K562 (cell line): ENCODE data around the gene CHD2. TPM values are rescaled to one million over a fixed set of nuclear protein-coding genes. Genes with fewer than 3 reads are reported as not detected.

ENCODE experiments used
- ATAC-seq: fragments of 200-7000 bp; cut with Tn5 transposase; 3 replicates; pipeline ENCODE4 v1.9.1; 2020; ENCODE audit warnings: moderate library complexity
- BruUV-seq: library from RNA; stranded (reverse); fragments of 400-500 nt; replicated peaks from 2 replicates; lab custom pipeline; 2021; lab: Mats Ljungman, UMichigan
- CTCF ChIA-PET: fragments of 300-600 bp; formaldehyde crosslinking; extraction: SDS; loops from one replicate; lab custom pipeline; 2021; ENCODE audit warnings: low intra/inter-chr PET ratio; lab: Yijun Ruan, JAX
- POLR2A ChIA-PET: fragments of 300-600, 350-650 bp; sonication (Branson Sonifier 250); formaldehyde crosslinking; extraction: SDS; loops from one replicate; lab custom pipeline; 2021; ENCODE audit warnings: antibody characterized with exemption, inconsistent platforms; lab: Yijun Ruan, JAX
- DNase-seq, 4 experiments: peaks; one replicate each; pipeline versions ENCODE4 v3.0.0 to v3.0.0-alpha.2; 2011 to 2018; ENCODE audit warnings: low spot score in 3 of 4, mixed read lengths in 3 of 4; ENCODE audit errors: extremely low read depth in 1 of 4
- FAIRE-seq: peaks from 2 replicates; lab custom pipeline; 2011; peaks lifted over from hg19 to GRCh38; lab: Jason Lieb, UNC
- H2AFZ ChIP-seq: 2 replicates; pipeline ENCODE4 v1.6.0; 2011; ENCODE audit warnings: low read depth, low read length, control low read depth, inconsistent platforms
- H3K27ac ChIP-seq: fragments of 200-600 bp; 3 replicates; pipeline ENCODE4 v1.8.0; 2011; ENCODE audit warnings: low read depth, mild to moderate bottlenecking, control low read depth, inconsistent platforms, low read length, moderate library complexity, mixed read lengths; ENCODE audit errors: extremely low read depth
- H3K27me3 ChIP-seq, 2 experiments: fragments of 300-600 bp in 1 of 2; 2 replicates in 1 of 2; 3 replicates in 1 of 2; pipeline versions ENCODE4 v1.6.0 to v1.8.0; 2011; ENCODE audit warnings: inconsistent platforms in 2 of 2, low read length in 2 of 2, mild to moderate bottlenecking in 1 of 2, mixed read lengths in 1 of 2, moderate library complexity in 1 of 2; ENCODE audit not compliant: control insufficient read depth in 2 of 2, insufficient read depth in 2 of 2
- H3K36me3 ChIP-seq: fragments of 300-600 bp; 3 replicates; pipeline ENCODE4 v1.8.0; 2011; ENCODE audit warnings: mild to moderate bottlenecking, low read length, inconsistent platforms; ENCODE audit not compliant: control insufficient read depth, insufficient read depth
- H3K4me1 ChIP-seq, 2 experiments: fragments of 200-600 bp in 1 of 2; replicated peaks in 1 of 2; 2 replicates in 1 of 2; 3 replicates in 1 of 2; pipeline versions ENCODE4 v1.5.1 to v1.8.0; 2011; ENCODE audit warnings: inconsistent platforms in 2 of 2, low read length in 2 of 2, mild to moderate bottlenecking in 1 of 2, mixed read lengths in 1 of 2, moderate library complexity in 1 of 2; ENCODE audit not compliant: control insufficient read depth in 2 of 2, insufficient read depth in 2 of 2
- H3K4me2 ChIP-seq: 2 replicates; pipeline ENCODE4 v1.6.1; 2011; ENCODE audit warnings: low read length, control low read depth, inconsistent platforms, mixed read lengths; ENCODE audit not compliant: insufficient read depth
- H3K4me3 ChIP-seq: fragments of 200-600 bp; sonication (generic), shearing (Covaris generic); 2 replicates; pipeline ENCODE4 v1.5.1; 2016; ENCODE audit warnings: control low read depth, inconsistent platforms
- H3K79me2 ChIP-seq: fragments of 200-600 bp; 3 replicates; pipeline ENCODE4 v1.8.0; 2011; ENCODE audit warnings: low read length, inconsistent platforms; ENCODE audit not compliant: control insufficient read depth, insufficient read depth
- H3K9ac ChIP-seq, 2 experiments: 2 replicates each; pipeline versions ENCODE4 v1.6.0 to v1.6.1; 2011; ENCODE audit warnings: low read depth in 2 of 2, low read length in 2 of 2, control low read depth in 1 of 2, inconsistent platforms in 1 of 2, mild to moderate bottlenecking in 1 of 2, mixed read lengths in 1 of 2; ENCODE audit not compliant: insufficient read depth in 1 of 2
- H3K9me1 ChIP-seq: one replicate; pipeline ENCODE4 v1.6.0; 2011; ENCODE audit warnings: inconsistent platforms, mild to moderate bottlenecking, low read length, moderate library complexity; ENCODE audit not compliant: control insufficient read depth, insufficient read depth
- H3K9me3 ChIP-seq: replicated peaks from 2 replicates; pipeline ENCODE4 v1.5.1; 2011; ENCODE audit warnings: low read depth, low read length, inconsistent platforms; ENCODE audit not compliant: control insufficient read depth, insufficient read depth
- H4K20me1 ChIP-seq: replicated peaks from 2 replicates; pipeline ENCODE4 v1.6.1; 2011; ENCODE audit warnings: low read length, inconsistent platforms, mixed read lengths; ENCODE audit not compliant: control insufficient read depth, insufficient read depth
- JUND ChIP-seq, 2 experiments: IDR thresholded peaks; 2 replicates in 1 of 2; 3 replicates in 1 of 2; pipeline ENCODE4 v1.6.1; 2011; ENCODE audit warnings: borderline replicate concordance in 2 of 2, low read depth in 2 of 2, low read length in 2 of 2, improper control_type of control experiment in 1 of 2, missing biosample characterization in 1 of 2, missing genetic modification characterization in 1 of 2, missing genetic modification reagents in 1 of 2
- NFATC3 ChIP-seq: fragments of 450-650 bp; IDR thresholded peaks from 2 replicates; pipeline ENCODE4 v1.6.1; 2017; ENCODE audit warnings: mild to moderate bottlenecking
- POLR2H ChIP-seq: IDR thresholded peaks from 2 replicates; pipeline ENCODE4 v1.6.1; 2016; ENCODE audit warnings: missing genetic modification characterization, low read depth, mild to moderate bottlenecking, control low read depth, missing compliant biosample characterization, moderate library complexity
- PTTG1 ChIP-seq: fragments of 450-650 bp; IDR thresholded peaks from 2 replicates; pipeline ENCODE4 v1.6.1; 2016; ENCODE audit warnings: low read depth, mild to moderate bottlenecking, missing genetic modification characterization, missing compliant biosample characterization
- RFX1 ChIP-seq: fragments of 450-650 bp; IDR thresholded peaks from 2 replicates; pipeline ENCODE4 v1.6.1; 2016; ENCODE audit warnings: mild to moderate bottlenecking, moderate library complexity
- TBP ChIP-seq: optimal IDR thresholded peaks from 2 replicates; pipeline ENCODE3; 2011; ENCODE audit warnings: low read depth, low read length, improper control_type of control experiment
- U2AF1 ChIP-seq: fragments of 200-400 bp; formaldehyde crosslinking; optimal IDR thresholded peaks from 2 replicates; pipeline ENCODE3; 2017; ENCODE audit warnings: mild to moderate bottlenecking, low read depth, low read length, moderate library complexity
- ZNF217 ChIP-seq: sonication (generic); formaldehyde crosslinking; IDR thresholded peaks from 2 replicates; pipeline ENCODE4 v1.8.0; 2022; ENCODE audit warnings: mild to moderate bottlenecking, missing genetic modification reagents
- ZNF444 ChIP-seq: fragments of 250-450 bp; sonication (Bioruptor Pico); IDR thresholded peaks from 2 replicates; pipeline ENCODE4 v1.4.0; 2020; ENCODE audit warnings: mild to moderate bottlenecking, moderate library complexity
- ZNF583 ChIP-seq: fragments of 250-450 bp; sonication (Bioruptor Pico); IDR thresholded peaks from 2 replicates; pipeline ENCODE4 v1.4.0; 2020
- ZNF668 ChIP-seq: fragments of 250-450 bp; sonication (Bioruptor Pico); IDR thresholded peaks from 2 replicates; pipeline ENCODE4 v1.8.0; 2022; ENCODE audit warnings: mild to moderate bottlenecking, inconsistent platforms
- ZNF707 ChIP-seq: fragments of 250-450 bp; sonication (Bioruptor Pico); conservative IDR thresholded peaks from 2 replicates; pipeline ENCODE4 v1.8.0; 2022; ENCODE audit warnings: inconsistent platforms, mild to moderate bottlenecking, moderate library complexity
- WGBS: fragments of 100-300 bp; shearing (Covaris generic); methylation state at CpG from one replicate; pipeline ENCODE4 v1.1.6; 2016; ENCODE audit warnings: low coverage, mixed read lengths; ENCODE audit not compliant: insufficient coverage; ENCODE audit errors: missing lambda C conversion rate; 5-methylcytosine and 5-hydroxymethylcytosine counted together
- in situ Hi-C: fragments of 300-500 bp; cut with MboI; formaldehyde crosslinking; loops from 4 replicates; pipeline ENCODE4 v1.15.0; 2018; ENCODE audit warnings: inconsistent platforms, mixed read lengths
- intact Hi-C: fragments of 100-400 bp; cut with micrococcal nuclease; formaldehyde crosslinking; loops from 2 replicates; pipeline ENCODE4 v1.14.2; 2022
- polyA plus RNA-seq, 8 experiments: library from polyadenylated mRNA; depleted of rRNA in 4 of 8; stranded (reverse) in 5 of 8; unstranded in 3 of 8; fragments of >200 nt; fragmentation: Nextera tagmentation in 2 of 8; fragmentation: Illumina TruSeq in 1 of 8; extraction: Ambion mirVana in 2 of 8; extraction: Trizol in 1 of 8; gene quantifications; 2 replicates each; pipeline versions ENCODE4 v1.2.1 to v1.2.3, GENCODE V29; 2011 to 2014; ENCODE audit warnings: inconsistent platforms in 1 of 8, missing spikeins in 1 of 8
- total RNA-seq, 7 experiments: library from RNA; depleted of rRNA in 6 of 7; stranded (reverse); fragments of >200 nt in 6 of 7; fragmentation: Illumina TruSeq in 2 of 7; extraction: Trizol in 2 of 7; gene quantifications; 2 replicates each; pipeline versions ENCODE4 v1.2.1 to v1.2.3, GENCODE V29; 2011 to 2021; ENCODE audit warnings: low replicate concordance in 1 of 7
- TF ChIP-seq, protein P1 (sequence below): fragments of 150-350 bp; IDR thresholded peaks from 2 replicates; pipeline ENCODE4 v1.6.1; 2014; ENCODE audit warnings: low read depth, mild to moderate bottlenecking, low read length, borderline replicate concordance

Gene CHD2
- total and polyA plus RNA-seq, 9 of the 15 experiments (the other 6 are each of a cell fraction or from before 2014, with no cell fraction given), result 38.9 to 70.8 (median 56.2) TPM

- TF ChIP-seq POLR2H (tag), result no peak
- TF ChIP-seq TBP, result no peak
Measured at GRCh38 chr15:93019090-93019489, 119.0 kb downstream of the CHD2 start (continued).

DNA sequence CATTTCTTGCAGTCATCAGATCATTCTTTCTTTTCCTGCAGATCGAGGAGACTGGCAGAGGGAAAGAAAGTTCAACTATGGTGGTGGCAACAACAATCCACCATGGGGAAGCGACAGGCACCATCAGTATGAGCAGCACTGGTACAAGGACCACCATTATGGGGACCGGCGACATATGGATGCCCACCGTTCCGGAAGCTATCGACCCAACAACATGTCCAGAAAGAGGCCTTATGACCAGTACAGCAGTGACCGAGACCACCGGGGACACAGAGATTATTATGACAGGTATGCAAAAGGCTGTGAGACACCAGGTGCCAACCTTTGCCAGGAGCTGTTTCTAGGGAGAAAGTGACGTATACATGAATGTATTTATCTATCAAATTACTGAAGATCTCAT is 119.8 kb downstream of the CHD2 start:
- H3K79me2 ChIP-seq, result no peaks in the 10 kb centered on the region; the same call in 2 of the 3 replicates
- DNase-seq (no peak), ATAC-seq (no peak), FAIRE-seq (no peak)
- ChIA-PET CTCF (no interaction called here), POLR2A (interaction anchor here (1.5 kb wide), 1 partner anchor 9 kb away, joined by 6 read pairs; no protein-coding TSS in a partner anchor)
- H3K27ac ChIP-seq, result no peak overlapping the region
- no peaks in the 10 kb centered on the region for H3K9me1 ChIP-seq
- H3K4me2 ChIP-seq, result no peak overlapping the region
- H3K4me1 ChIP-seq, result no peaks in the 10 kb centered on the region
- no peak overlapping the region for H2AFZ ChIP-seq
- no peak overlapping the region for H3K9ac ChIP-seq
- no peaks in the 10 kb centered on the region for H3K27me3 ChIP-seq
- intact Hi-C loops (no loop called here), in situ Hi-C loops (no loop called here)
- H4K20me1 ChIP-seq, result peaks cover 6% of the 10 kb centered on the region
- BruUV-seq, result no TSS peak
- peaks cover 98% of the 10 kb centered on the region for H3K36me3 ChIP-seq
- H3K9me3 ChIP-seq, result no peaks in the 10 kb centered on the region
- TF ChIP-seq RFX1, result no peak
- TF ChIP-seq ZNF668 (CRISPR knock-in tag), result no peak
- no peak for TF ChIP-seq PTTG1 (tag)
- TF ChIP-seq ZNF707 (CRISPR knock-in tag), result no peak
- no peak for TF ChIP-seq JUND (IDR thresholded peaks at IDR 0.05; ENCODE audit: borderline replicate concordance, low read depth, low read length)
- TF ChIP-seq JUND (tag; IDR thresholded peaks at IDR 0.05; ENCODE audit: borderline replicate concordance, low read depth, low read length), result no peak
- TF ChIP-seq U2AF1, result no peak
- no peak for TF ChIP-seq ZNF583 (CRISPR knock-in tag)
- TF ChIP-seq ZNF444 (CRISPR knock-in tag), result no peak
- TF ChIP-seq, protein P1, sequence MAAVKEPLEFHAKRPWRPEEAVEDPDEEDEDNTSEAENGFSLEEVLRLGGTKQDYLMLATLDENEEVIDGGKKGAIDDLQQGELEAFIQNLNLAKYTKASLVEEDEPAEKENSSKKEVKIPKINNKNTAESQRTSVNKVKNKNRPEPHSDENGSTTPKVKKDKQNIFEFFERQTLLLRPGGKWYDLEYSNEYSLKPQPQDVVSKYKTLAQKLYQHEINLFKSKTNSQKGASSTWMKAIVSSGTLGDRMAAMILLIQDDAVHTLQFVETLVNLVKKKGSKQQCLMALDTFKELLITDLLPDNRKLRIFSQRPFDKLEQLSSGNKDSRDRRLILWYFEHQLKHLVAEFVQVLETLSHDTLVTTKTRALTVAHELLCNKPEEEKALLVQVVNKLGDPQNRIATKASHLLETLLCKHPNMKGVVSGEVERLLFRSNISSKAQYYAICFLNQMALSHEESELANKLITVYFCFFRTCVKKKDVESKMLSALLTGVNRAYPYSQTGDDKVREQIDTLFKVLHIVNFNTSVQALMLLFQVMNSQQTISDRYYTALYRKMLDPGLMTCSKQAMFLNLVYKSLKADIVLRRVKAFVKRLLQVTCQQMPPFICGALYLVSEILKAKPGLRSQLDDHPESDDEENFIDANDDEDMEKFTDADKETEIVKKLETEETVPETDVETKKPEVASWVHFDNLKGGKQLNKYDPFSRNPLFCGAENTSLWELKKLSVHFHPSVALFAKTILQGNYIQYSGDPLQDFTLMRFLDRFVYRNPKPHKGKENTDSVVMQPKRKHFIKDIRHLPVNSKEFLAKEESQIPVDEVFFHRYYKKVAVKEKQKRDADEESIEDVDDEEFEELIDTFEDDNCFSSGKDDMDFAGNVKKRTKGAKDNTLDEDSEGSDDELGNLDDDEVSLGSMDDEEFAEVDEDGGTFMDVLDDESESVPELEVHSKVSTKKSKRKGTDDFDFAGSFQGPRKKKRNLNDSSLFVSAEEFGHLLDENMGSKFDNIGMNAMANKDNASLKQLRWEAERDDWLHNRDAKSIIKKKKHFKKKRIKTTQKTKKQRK, result no peak
- no peak for TF ChIP-seq ZNF217 (CRISPR knock-in tag)
- TF ChIP-seq NFATC3, result no peak
- WGBS, result 98% methylated on average over 9 of the region's 10 CpGs
- no peak overlapping the region for H3K4me3 ChIP-seq
